ENCODE results near the gene DNAJC5G. TPM values are rescaled to one million over a fixed set of nuclear protein-coding genes. Genes with fewer than 3 reads are reported as not detected.

Gene DNAJC5G
- total and polyA plus RNA-seq, 2 experiments from 2014 or later, result 4.4 to 14.1 TPM

GRCh38 chr2:27236136-27236535 lies 39.1 kb upstream of the DNAJC5G start:
- Histone ChIP-seq H3K4me3 (no peak overlapping the region), H3K9me3 (ENCODE audit: low read depth) (no peaks in the 10 kb centered on the region), H3K4me1 (ENCODE audit: low read depth) (no peaks in the 10 kb centered on the region), H3K27ac (no peak overlapping the region), H3K27me3 (no peaks in the 10 kb centered on the region), H3K36me3 (peaks cover 57% of the 10 kb centered on the region)
- TF ChIP-seq, protein P1, sequence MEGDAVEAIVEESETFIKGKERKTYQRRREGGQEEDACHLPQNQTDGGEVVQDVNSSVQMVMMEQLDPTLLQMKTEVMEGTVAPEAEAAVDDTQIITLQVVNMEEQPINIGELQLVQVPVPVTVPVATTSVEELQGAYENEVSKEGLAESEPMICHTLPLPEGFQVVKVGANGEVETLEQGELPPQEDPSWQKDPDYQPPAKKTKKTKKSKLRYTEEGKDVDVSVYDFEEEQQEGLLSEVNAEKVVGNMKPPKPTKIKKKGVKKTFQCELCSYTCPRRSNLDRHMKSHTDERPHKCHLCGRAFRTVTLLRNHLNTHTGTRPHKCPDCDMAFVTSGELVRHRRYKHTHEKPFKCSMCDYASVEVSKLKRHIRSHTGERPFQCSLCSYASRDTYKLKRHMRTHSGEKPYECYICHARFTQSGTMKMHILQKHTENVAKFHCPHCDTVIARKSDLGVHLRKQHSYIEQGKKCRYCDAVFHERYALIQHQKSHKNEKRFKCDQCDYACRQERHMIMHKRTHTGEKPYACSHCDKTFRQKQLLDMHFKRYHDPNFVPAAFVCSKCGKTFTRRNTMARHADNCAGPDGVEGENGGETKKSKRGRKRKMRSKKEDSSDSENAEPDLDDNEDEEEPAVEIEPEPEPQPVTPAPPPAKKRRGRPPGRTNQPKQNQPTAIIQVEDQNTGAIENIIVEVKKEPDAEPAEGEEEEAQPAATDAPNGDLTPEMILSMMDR (IDR thresholded peaks at IDR 0.05; ENCODE audit: low read depth, low read length), result no peak
- DNase-seq (ENCODE audit: low read depth in 1 of 2, low spot score in 1 of 2), result no peak

GRCh38 chr2:27236626-27237025 lies 38.6 kb upstream of the DNAJC5G start:
- TF ChIP-seq, protein P1 (IDR thresholded peaks at IDR 0.05; ENCODE audit: low read depth, low read length), result no peak
- DNase-seq (ENCODE audit: low read depth in 1 of 2, low spot score in 1 of 2), result no peak
- H3K4me1 ChIP-seq (ENCODE audit: low read depth), result no peaks in the 10 kb centered on the region
- no peaks in the 10 kb centered on the region for H3K9me3 ChIP-seq (ENCODE audit: low read depth)
- H3K36me3 ChIP-seq, result peaks cover 58% of the 10 kb centered on the region
- no peaks in the 10 kb centered on the region for H3K27me3 ChIP-seq
- no peak overlapping the region for H3K4me3 ChIP-seq
- no peak overlapping the region for H3K27ac ChIP-seq

DNA sequence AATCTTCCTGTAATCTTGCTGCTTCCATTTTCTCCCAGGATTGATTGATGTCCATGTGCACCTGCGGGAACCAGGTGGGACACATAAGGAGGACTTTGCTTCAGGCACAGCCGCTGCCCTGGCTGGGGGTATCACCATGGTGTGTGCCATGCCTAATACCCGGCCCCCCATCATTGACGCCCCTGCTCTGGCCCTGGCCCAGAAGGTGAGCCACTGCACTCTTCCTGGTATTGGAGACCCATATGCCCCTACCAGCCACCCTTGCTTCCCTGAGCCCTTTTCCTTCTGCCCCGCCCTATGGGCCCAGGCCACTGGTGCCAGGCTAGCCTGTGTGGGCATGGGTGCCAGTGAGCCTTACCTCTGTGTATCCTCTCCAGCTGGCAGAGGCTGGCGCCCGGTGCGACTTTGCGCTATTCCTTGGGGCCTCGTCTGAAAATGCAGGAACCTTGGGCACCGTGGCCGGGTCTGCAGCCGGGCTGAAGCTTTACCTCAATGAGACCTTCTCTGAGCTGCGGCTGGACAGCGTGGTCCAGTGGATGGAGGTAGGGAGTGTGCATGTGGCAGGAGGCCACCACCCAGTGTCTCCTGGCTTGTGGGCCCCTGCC lies 37.8 kb upstream of the DNAJC5G start:
- Histone ChIP-seq H3K4me3 (no peak overlapping the region), H3K36me3 (peaks cover 57% of the 10 kb centered on the region), H3K27me3 (no peaks in the 10 kb centered on the region), H3K4me1 (ENCODE audit: low read depth) (no peaks in the 10 kb centered on the region), H3K9me3 (ENCODE audit: low read depth) (no peaks in the 10 kb centered on the region), H3K27ac (no peak overlapping the region)
- TF ChIP-seq, protein P1 (IDR thresholded peaks at IDR 0.05; ENCODE audit: low read depth, low read length), result no peak
- no peak for DNase-seq (ENCODE audit: low read depth in 1 of 2, low spot score in 1 of 2)

DNA sequence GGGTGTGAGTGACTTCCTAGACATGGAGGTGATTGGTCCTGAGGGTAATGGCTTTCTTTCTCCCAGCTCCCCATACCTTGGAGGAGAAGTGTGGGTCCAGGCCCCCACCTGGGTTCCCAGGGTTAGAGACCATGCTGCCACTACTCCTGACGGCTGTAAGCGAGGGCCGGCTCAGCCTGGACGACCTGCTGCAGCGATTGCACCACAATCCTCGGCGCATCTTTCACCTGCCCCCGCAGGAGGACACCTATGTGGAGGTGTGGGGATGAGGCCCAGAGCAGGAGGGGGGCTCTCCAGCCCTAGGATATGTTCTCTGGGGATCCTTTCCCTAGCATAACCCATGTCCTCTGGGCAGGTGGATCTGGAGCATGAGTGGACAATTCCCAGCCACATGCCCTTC lies 36.3 kb upstream of the DNAJC5G start:
- no peak for DNase-seq (ENCODE audit: low read depth in 1 of 2, low spot score in 1 of 2)
- H3K4me3 ChIP-seq, result no peak overlapping the region
- H3K4me1 ChIP-seq (ENCODE audit: low read depth), result peaks cover 12% of the 10 kb centered on the region
- TF ChIP-seq, protein P1 (IDR thresholded peaks at IDR 0.05; ENCODE audit: low read depth, low read length), result no peak
- H3K9me3 ChIP-seq (ENCODE audit: low read depth), result no peaks in the 10 kb centered on the region
- H3K27ac ChIP-seq, result no peak overlapping the region
- no peaks in the 10 kb centered on the region for H3K27me3 ChIP-seq
- H3K36me3 ChIP-seq, result peaks cover 47% of the 10 kb centered on the region

- H3K27ac ChIP-seq, result no peak overlapping the region
- no peaks in the 10 kb centered on the region for H3K9me3 ChIP-seq (ENCODE audit: low read depth)
- no peak for DNase-seq (ENCODE audit: low read depth in 1 of 2, low spot score in 1 of 2)
- H3K27me3 ChIP-seq, result no peaks in the 10 kb centered on the region
- H3K4me3 ChIP-seq, result no peak overlapping the region
- TF ChIP-seq, protein P1 (IDR thresholded peaks at IDR 0.05; ENCODE audit: low read depth, low read length), result no peak
- peaks cover 16% of the 10 kb centered on the region for H3K4me1 ChIP-seq (ENCODE audit: low read depth)
- H3K36me3 ChIP-seq, result peaks cover 33% of the 10 kb centered on the region
Measured at GRCh38 chr2:27240406-27240805, 34.8 kb upstream of the DNAJC5G start.
